ENCODE data around the gene TSG101. TPM values are rescaled to one million over a fixed set of nuclear protein-coding genes. Genes with fewer than 3 reads are reported as not detected.

Gene TSG101
- total and polyA plus RNA-seq, 10 of the 15 experiments (the other 5 are each of a cell fraction or from before 2014, with no cell fraction given), result 22.3 to 147 (median 84.9) TPM

GRCh38 chr11:18523084-18523483, 3.7 kb downstream of the TSG101 start:
- BruUV-seq (replicated peaks), result no TSS peak
- Histone ChIP-seq H3K27me3 (replicated peaks in 1 of 2; ENCODE audit: control insufficient read depth in 2 of 2, insufficient read depth in 2 of 2, low read length in 1 of 2) (no peaks in the 10 kb centered on the region), H3K4me2 (ENCODE audit: control insufficient read depth, insufficient read depth) (no peak overlapping the region), H2AFZ (ENCODE audit: control insufficient read depth, low read depth, low read length) (no peak overlapping the region), H3K4me1 (ENCODE audit: control insufficient read depth, insufficient read depth, low read length) (no peaks in the 10 kb centered on the region), H4K20me1 (ENCODE audit: control insufficient read depth, insufficient read depth) (no peaks in the 10 kb centered on the region), H3K9me3 (replicated peaks; ENCODE audit: control insufficient read depth, insufficient read depth, low read length) (no peaks in the 10 kb centered on the region), H3K79me2 (ENCODE audit: control insufficient read depth, insufficient read depth, low read length) (peaks cover 45% of the 10 kb centered on the region), H3K36me3 (ENCODE audit: control insufficient read depth in 2 of 2, insufficient read depth in 2 of 2, low read length in 1 of 2) (peaks cover 0 to 3% of the 10 kb centered on the region in 2 experiments; a peak in 1 of 4 replicates), H3K4me3 (no peak overlapping the region), H3K9ac (ENCODE audit: control insufficient read depth, insufficient read depth, low read length) (no peak overlapping the region), H3K27ac (ENCODE audit: control insufficient read depth, insufficient read depth) (no peak overlapping the region)
- no peak for TF ChIP-seq RAD51 (IDR thresholded peaks at IDR 0.05)
- no peak for TF ChIP-seq NKRF (conservative IDR thresholded peaks at IDR 0.05)
- TF ChIP-seq CBFB (IDR thresholded peaks at IDR 0.05; ENCODE audit: low read depth), result no peak
- no peak for TF ChIP-seq E4F1 (IDR thresholded peaks at IDR 0.05; ENCODE audit: borderline replicate concordance, partially characterized antibody)
- TF ChIP-seq CREM (IDR thresholded peaks at IDR 0.05; ENCODE audit: low read depth), result no peak
- TF ChIP-seq CEBPZ (IDR thresholded peaks at IDR 0.05; ENCODE audit: low read depth, low read length), result no peak
- no peak for TF ChIP-seq MAX (IDR thresholded peaks at IDR 0.05; ENCODE audit: low read depth, low read length)
- TF ChIP-seq BMI1 (IDR thresholded peaks at IDR 0.05; ENCODE audit: borderline replicate concordance), result no peak
- TF ChIP-seq FOXM1 (IDR thresholded peaks at IDR 0.05; ENCODE audit: low read depth, low read length), result no peak
- no peak for TF ChIP-seq CREB1 (IDR thresholded peaks at IDR 0.05; ENCODE audit: low read depth)
- TF ChIP-seq TAF1 (IDR thresholded peaks at IDR 0.05; ENCODE audit: borderline replicate concordance, low read depth, low read length), result no peak
- no peak for TF ChIP-seq SPI1 (IDR thresholded peaks at IDR 0.05; ENCODE audit: borderline replicate concordance, insufficient read depth, low read depth, low read length)
- TF ChIP-seq RELA (IDR thresholded peaks at IDR 0.05; ENCODE audit: borderline replicate concordance, partially characterized antibody), result no peak
- no peak for TF ChIP-seq HDAC2 (IDR thresholded peaks at IDR 0.05)
- no peak for TF ChIP-seq PML (IDR thresholded peaks at IDR 0.05; ENCODE audit: low read length)
- TF ChIP-seq BACH1 (IDR thresholded peaks at IDR 0.05; ENCODE audit: borderline replicate concordance), result no peak
- no peak for TF ChIP-seq PAX8 (IDR thresholded peaks at IDR 0.05)
- no peak for TF ChIP-seq JUND (IDR thresholded peaks at IDR 0.05; ENCODE audit: low read depth, low read length)
- RAD21 ChIA-PET (ENCODE audit: unreplicated experiment), result interaction anchor here (1.9 kb wide), 1 partner anchor 279 kb away, joined by 8 read pairs; no protein-coding TSS in a partner anchor
- CTCF ChIA-PET, result interaction anchor here (2.7 to 3.9 kb wide), 2 partner anchors 8 to 407 kb away, joined by 7 to 12 read pairs; no protein-coding TSS in a partner anchor
- POLR2A ChIA-PET, result interaction anchor here (1.0 to 1.1 kb wide), 2 partner anchors 11 to 129 kb away, joined by 3 to 4 read pairs; partner anchors contain the start of gene LDHA
- in situ Hi-C loops (cut with MboI), result no loop called here
- DNase-seq (ENCODE audit: low read depth, low spot score) (no peak), FAIRE-seq (no peak), ATAC-seq (no peak)
- 91% methylated on average over 3 of the region's 3 CpGs for WGBS (ENCODE audit: insufficient coverage, insufficient replicate concordance, low lambda C conversion rate, missing lambda C conversion rate)
- intact Hi-C loops (cut with micrococcal nuclease; ENCODE audit: unreplicated experiment), result loop anchor here (10.0 kb wide), 2 partner anchors 128 to 278 kb away; partner anchors contain the start of genes LDHA and SAA2
- SMC1A ChIA-PET (ENCODE audit: uncharacterized antibody, unreplicated experiment), result interaction anchor here (1.8 kb wide), 1 partner anchor 14 kb away, joined by 6 read pairs; no protein-coding TSS in a partner anchor

All from GM12878 (cell line).